HUES64 (cell line): ENCODE measurements around the gene DPYSL3.
A peak's percentile ranks its signal among the peaks of the same experiment; 100 is the strongest.

Experiments used
- H3K27ac ChIP-seq: 2 replicates; pipeline ENCODE4 v1.7.0; 2013; ENCODE audit warnings: low read depth, low read length, inconsistent platforms
- H3K27me3 ChIP-seq: 2 replicates; pipeline ENCODE4 v1.6.1; 2013; ENCODE audit warnings: mild to moderate bottlenecking, low read length; ENCODE audit not compliant: insufficient read depth
- H3K36me3 ChIP-seq: 2 replicates; pipeline ENCODE4 v1.6.1; 2013; ENCODE audit warnings: mild to moderate bottlenecking, low read length; ENCODE audit not compliant: insufficient read depth
- H3K4me1 ChIP-seq: 2 replicates; pipeline ENCODE4 v1.6.1; 2013; ENCODE audit warnings: mild to moderate bottlenecking, low read length, moderate library complexity; ENCODE audit not compliant: insufficient read depth
- H3K4me3 ChIP-seq: 2 replicates; pipeline ENCODE4 v1.5.1; 2013; ENCODE audit warnings: mild to moderate bottlenecking, low read length, moderate library complexity
- H3K9ac ChIP-seq: 2 replicates; pipeline ENCODE4 v1.6.1; 2013; ENCODE audit warnings: mild to moderate bottlenecking, low read depth, low read length
- H3K9me3 ChIP-seq: 2 replicates; pipeline ENCODE4 v1.6.1; 2013; ENCODE audit warnings: low read depth, low read length; ENCODE audit not compliant: insufficient read depth
- WGBS: fragments of 150-250, 120-280 bp; methylation state at CpG from one replicate; pipeline ENCODE4 v1.1.7; 2013; ENCODE audit warnings: missing lambda C conversion rate; 5-methylcytosine and 5-hydroxymethylcytosine counted together

Gene DPYSL3

DNA sequence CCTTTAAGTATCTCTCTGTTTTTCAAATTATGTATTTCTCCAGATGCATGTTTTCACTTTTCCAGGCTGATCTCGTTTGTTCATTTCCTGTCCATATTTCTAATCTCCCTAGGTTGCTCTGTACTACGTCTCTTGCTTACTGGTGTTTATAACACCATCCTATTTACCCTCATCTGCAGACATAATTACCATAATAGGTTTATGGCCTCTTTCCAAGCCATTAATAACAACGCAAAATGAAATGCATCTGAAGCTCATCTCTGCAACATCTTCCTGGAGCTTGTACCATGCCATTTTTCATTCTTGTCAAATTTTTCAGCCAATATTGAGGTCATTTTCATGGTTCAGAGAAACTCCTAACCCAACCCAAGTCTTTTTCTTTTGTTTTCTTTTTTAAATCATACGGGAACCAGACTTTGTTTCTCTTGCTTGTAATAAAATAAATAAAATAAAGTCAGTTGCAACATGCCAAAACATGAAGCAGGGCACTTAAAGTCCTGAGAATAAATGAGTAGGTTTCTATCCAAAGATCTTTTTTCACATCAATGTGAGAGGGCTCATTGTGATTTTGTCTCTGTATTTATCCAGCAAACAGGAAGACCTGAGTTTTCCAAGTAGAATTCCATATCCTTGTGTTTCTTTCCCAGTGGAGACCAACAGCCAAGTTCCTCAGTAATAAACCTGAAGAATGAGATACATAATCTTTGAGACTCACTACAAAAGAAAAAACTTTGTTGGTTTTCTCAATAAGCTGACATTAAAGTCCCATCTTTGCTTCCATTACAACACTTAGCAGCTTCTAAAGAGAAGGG is 37.0 kb downstream of the DPYSL3 start:
- Histone ChIP-seq H3K36me3 (no peaks in the 10 kb centered on the region; the same call in 1 of the 2 replicates), H3K9me3 (no peaks in the 10 kb centered on the region), H3K9ac (no peak overlapping the region), H3K27me3 (no peaks in the 10 kb centered on the region), H3K4me1 (peaks cover 60% of the 10 kb centered on the region), H3K4me3 (no peak overlapping the region), H3K27ac (no peak overlapping the region)
- 93% methylated on average over 3 of the region's 4 CpGs for WGBS

DNA sequence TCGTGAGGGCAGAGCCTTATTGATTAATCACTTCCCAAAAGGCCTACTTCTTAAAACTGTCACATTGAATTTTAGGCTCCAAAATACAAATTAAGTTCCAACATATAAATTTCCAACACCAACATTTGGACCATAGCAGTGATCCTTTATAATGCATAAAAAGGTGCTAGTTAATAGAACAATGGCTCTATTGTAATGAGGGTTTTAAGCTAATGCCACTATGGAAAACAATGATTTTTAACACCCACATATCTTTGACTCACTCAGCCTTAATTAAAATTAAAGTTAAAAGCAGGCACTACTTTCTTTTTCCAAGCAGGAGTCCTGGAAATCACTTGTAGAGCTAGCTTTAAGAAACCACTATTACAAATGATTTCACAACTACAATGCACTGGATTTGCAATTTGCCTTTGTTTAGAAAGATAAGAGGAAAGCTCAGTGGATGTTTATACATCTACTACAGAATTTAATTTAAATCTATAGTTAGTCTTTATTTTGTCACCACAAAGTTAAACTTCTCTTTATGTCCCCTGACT is 41.8 kb downstream of the DPYSL3 start:
- Histone ChIP-seq H3K27ac (peak overlapping the region; percentile 86; the same call in 1 of the 2 replicates), H3K4me3 (no peak overlapping the region)

DNA sequence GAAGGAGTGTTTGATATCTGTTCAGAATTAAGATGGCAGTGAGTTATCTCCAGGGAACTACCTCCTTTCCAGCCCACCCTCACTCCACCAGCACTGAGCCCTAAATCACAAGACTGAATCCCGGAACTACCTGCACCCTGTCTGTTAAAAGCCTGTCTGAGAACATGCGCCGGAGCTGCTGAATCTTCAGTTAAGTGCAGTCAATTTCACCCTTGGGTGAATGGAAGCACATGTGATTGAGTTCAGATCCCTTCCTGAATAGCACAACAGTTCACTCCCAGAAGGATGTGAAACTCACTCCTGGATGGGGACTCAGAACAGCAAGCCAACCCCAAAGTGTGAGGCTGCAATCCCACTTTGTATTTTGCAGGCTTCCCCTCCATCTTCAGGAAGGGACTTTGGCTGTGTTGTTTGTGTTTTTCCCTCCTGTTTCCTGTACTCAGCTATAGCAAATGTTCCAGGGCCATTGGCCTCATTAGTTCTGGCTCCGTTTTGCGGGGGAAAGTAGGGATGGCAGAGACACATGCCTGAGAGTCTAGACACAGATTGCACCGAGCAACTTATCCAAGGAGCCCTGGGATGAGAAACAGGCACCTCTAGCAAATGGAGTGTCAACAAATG is 43.4 kb downstream of the DPYSL3 start:
- Histone ChIP-seq H3K4me3 (no peak overlapping the region), H3K9me3 (no peaks in the 10 kb centered on the region), H3K36me3 (no peaks in the 10 kb centered on the region), H3K4me1 (peaks cover 48% of the 10 kb centered on the region), H3K27me3 (no peaks in the 10 kb centered on the region), H3K27ac (peak overlapping the region; percentile 2; the same call in 1 of the 2 replicates), H3K9ac (no peak overlapping the region)
- 90% methylated on average over 6 of the region's 6 CpGs for WGBS

More for the DNA sequence above, 41.8 kb downstream of the DPYSL3 start:
- Histone ChIP-seq H3K9ac (no peak overlapping the region), H3K4me1 (peaks cover 54% of the 10 kb centered on the region), H3K36me3 (no peaks in the 10 kb centered on the region; the same call in 1 of the 2 replicates), H3K27me3 (no peaks in the 10 kb centered on the region), H3K9me3 (no peaks in the 10 kb centered on the region)
- 58% methylated on average over 1 of the region's 1 CpG for WGBS

DNA sequence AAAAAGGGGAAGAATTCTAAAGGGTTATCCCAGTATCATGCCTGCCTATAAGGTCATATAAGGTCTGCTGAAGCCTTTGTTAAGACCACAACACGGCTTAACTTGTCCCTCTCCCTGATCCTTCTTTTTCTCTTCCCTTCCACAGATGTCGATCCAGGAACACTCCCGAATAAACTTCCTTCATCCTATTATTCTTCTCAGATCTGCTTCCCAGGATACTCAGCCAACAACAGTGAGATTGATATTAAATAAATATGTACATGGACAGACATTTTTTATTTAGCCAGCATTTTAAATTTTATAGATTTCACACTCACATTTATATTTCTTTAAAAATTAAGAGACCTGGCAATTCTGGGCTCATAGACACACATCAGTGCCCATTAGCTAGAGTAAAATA is 44.1 kb downstream of the DPYSL3 start:
- H3K36me3 ChIP-seq, result no peaks in the 10 kb centered on the region
- no peaks in the 10 kb centered on the region for H3K9me3 ChIP-seq
- peaks cover 41% of the 10 kb centered on the region for H3K4me1 ChIP-seq
- H3K4me3 ChIP-seq, result no peak overlapping the region
- H3K27me3 ChIP-seq, result no peaks in the 10 kb centered on the region
- H3K9ac ChIP-seq, result no peak overlapping the region
- no peak overlapping the region for H3K27ac ChIP-seq
- 96% methylated on average over 3 of the region's 3 CpGs for WGBS

DNA sequence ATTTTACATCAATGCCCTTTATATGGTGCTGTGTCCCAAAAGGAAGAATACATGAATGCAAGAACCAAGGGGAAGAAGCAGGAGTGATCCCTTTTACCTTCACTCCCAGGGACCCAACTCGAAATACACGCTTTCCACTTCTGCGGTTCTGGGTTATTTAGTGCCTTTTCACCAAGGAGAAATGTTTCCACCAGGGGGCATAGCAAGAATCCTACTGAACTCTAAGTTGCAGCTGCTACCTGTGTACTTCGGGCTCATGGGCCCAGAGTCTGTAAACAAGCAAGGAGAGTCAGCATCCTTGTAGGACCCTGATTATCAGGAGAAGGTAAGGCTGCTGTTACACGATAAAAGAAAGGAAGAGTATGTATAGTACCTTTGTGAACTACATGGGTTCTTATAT is 45.7 kb downstream of the DPYSL3 start:
- Histone ChIP-seq H3K9ac (no peak overlapping the region), H3K9me3 (no peaks in the 10 kb centered on the region), H3K27me3 (no peaks in the 10 kb centered on the region), H3K4me1 (peaks cover 40% of the 10 kb centered on the region), H3K27ac (no peak overlapping the region), H3K36me3 (no peaks in the 10 kb centered on the region), H3K4me3 (no peak overlapping the region)
- 72% methylated on average over 5 of the region's 5 CpGs for WGBS

DNA sequence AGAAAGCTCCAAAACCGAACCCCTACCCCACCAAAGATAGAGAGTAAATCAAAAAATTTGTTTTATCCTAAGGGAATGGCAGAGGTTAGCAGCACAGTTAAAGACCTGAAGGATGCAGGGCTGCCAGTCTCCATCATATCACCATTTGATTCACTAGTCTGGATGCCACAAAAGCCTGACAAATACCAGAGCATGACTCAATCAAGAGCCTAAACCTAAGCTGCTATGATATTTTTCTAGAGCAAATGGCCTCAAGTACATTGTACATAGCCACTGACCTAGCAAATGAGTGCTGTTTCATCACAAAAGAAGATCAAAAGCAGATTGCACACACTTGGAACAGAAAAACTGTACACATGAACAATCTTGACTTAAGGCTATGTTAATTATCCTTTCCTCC is 48.0 kb downstream of the DPYSL3 start:
- Histone ChIP-seq H3K9ac (no peak overlapping the region), H3K4me3 (no peak overlapping the region), H3K36me3 (peaks cover 4% of the 10 kb centered on the region; the same call in 1 of the 2 replicates), H3K27me3 (no peaks in the 10 kb centered on the region), H3K4me1 (peaks cover 20% of the 10 kb centered on the region), H3K9me3 (no peaks in the 10 kb centered on the region), H3K27ac (no peak overlapping the region)
- WGBS, result 100% methylated on average over 1 of the region's 1 CpG

DNA sequence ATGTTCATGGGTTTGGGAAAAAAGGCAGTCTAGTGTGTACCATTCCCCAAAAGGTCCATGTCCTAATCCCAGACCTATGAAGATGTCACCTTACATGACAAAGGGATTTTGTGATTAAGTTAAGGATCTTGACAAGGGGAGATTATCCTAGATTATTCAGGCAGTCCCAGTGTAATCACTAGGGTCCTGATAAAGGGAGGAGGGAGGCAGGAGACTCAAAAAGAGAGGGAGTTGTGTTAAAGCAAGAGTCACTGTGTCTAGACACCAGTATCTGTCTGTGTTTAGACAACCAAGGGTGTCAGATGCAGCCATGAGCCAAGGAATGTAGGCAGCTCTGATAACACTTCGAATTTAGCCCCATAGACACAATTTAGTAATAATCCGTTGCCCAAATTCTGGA is 49.5 kb downstream of the DPYSL3 start:
- H3K4me1 ChIP-seq, result peaks cover 17% of the 10 kb centered on the region
- H3K36me3 ChIP-seq, result peaks cover 4% of the 10 kb centered on the region; the same call in 1 of the 2 replicates
- no peaks in the 10 kb centered on the region for H3K9me3 ChIP-seq
- no peak overlapping the region for H3K9ac ChIP-seq
- 95% methylated on average over 2 of the region's 2 CpGs for WGBS
- H3K27ac ChIP-seq, result no peak overlapping the region
- H3K27me3 ChIP-seq, result no peaks in the 10 kb centered on the region
- H3K4me3 ChIP-seq, result no peak overlapping the region

DNA sequence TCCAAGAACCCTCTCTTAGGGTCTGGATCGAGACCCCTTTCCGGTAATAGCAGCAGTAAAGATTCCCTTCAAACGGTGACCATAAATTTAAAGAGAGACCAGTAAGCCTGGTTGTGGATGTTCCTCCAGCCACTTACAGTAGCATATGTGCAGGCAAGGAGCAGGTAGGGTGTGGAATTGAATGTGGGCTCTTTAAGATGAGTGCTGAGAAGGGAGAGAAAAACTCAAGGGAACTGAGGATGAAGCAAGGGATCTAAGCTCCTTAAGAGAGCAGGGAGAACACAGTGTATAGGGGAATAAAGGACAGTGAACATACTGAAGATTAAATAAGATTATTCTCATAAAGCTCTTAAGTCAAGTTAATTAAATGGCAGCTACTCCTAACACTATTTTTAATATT is 51.3 kb downstream of the DPYSL3 start:
- Histone ChIP-seq H3K27ac (no peak overlapping the region), H3K27me3 (no peaks in the 10 kb centered on the region), H3K9ac (no peak overlapping the region), H3K36me3 (peaks cover 4% of the 10 kb centered on the region; the same call in 1 of the 2 replicates), H3K4me3 (no peak overlapping the region), H3K4me1 (peaks cover 28% of the 10 kb centered on the region), H3K9me3 (no peaks in the 10 kb centered on the region)
- WGBS, result 96% methylated on average over 3 of the region's 3 CpGs

DNA sequence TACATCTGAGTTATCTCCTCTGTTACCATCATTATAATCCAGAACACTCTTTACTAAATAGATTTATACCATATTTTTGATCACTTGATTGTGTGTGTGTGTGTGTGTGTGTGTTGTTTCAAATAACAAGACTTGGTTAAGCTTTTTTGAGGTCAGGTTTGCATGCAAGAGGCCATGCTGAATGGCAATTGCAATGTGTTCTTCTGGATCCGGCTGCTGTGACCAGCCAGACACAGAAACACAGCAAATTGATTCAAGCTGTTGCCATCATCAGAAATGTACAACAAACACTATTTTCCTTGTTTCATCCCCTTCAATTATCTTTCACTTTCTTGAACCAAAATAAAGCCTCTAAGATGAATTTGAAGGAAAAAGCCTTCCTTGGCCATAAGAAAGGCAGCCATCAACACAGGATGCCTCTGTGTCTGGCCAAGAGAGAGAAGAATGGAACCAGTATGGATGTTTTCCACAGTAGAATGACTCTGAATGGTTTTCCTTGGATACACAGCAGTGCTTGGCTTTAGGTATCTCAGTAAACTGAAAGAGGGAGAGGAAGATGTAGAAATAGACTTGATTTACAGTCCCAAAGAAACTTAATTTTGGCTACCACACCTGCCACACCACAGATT is 53.9 kb downstream of the DPYSL3 start:
- peaks cover 7% of the 10 kb centered on the region; the same call in 1 of the 2 replicates for H3K36me3 ChIP-seq
- H3K9ac ChIP-seq, result peak overlapping the region; percentile 92; the same call in 1 of the 2 replicates
- no peaks in the 10 kb centered on the region for H3K27me3 ChIP-seq
- WGBS, result 68% methylated on average over 1 of the region's 1 CpG
- H3K4me1 ChIP-seq, result peaks cover 39% of the 10 kb centered on the region
- peak overlapping the region; percentile 91; the same call in 1 of the 2 replicates for H3K4me3 ChIP-seq
- H3K27ac ChIP-seq, result peak overlapping the region; percentile 54; the same call in 1 of the 2 replicates
- no peaks in the 10 kb centered on the region for H3K9me3 ChIP-seq

DNA sequence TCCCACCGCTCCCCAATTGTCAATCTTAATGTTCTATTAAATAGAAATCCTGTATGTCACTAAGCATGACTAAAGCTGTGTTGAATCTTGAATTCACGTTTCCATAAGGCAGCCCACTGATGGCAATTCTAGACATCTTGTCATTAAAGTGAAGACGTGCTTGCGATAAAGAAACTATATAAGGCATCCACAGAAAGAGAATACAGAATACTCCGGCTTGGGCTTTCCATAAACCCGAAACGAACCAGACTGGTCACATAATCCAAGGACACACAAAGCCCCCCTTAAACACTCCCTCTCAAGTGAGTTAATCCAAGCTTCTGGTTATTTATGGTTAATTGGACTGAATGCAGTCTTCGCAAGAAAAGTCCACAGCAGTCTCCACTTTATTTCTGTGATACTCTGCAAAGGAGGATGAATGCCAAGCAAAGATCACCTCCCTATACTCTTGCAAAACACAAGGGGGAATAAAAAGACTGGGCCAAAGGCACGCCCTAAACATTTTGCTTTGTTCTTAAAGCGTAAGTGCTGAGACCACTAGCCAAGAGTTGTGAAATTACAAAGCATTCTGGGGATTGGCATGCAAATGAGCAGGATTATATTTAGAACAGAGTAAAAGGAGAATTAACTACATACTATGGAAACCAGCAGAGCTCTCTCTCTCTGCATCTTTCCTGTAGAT is 54.7 kb downstream of the DPYSL3 start:
- peak overlapping the region; percentile 92; the same call in 1 of the 2 replicates for H3K9ac ChIP-seq
- peaks cover 47% of the 10 kb centered on the region for H3K4me1 ChIP-seq
- no peaks in the 10 kb centered on the region for H3K9me3 ChIP-seq
- peaks cover 7% of the 10 kb centered on the region; the same call in 1 of the 2 replicates for H3K36me3 ChIP-seq
- peak overlapping the region; percentile 54 for H3K27ac ChIP-seq
- peak overlapping the region; percentile 91 for H3K4me3 ChIP-seq
- 40% methylated on average over 8 of the region's 10 CpGs for WGBS
- no peaks in the 10 kb centered on the region for H3K27me3 ChIP-seq
